ENCODE results near the gene PTPRN.

Gene PTPRN

GRCh38 chr2:219298759-219299371 lies 10.3 kb downstream of the PTPRN start:
- Histone ChIP-seq H3K9me3 (ENCODE audit: control insufficient read depth, insufficient read depth, low read length) (no peaks in the 10 kb centered on the region), H3K4me1 (ENCODE audit: control insufficient read depth, low read length) (peaks cover 19% of the 10 kb centered on the region), H3K27me3 (ENCODE audit: control insufficient read depth, low read length) (peaks cover 49% of the 10 kb centered on the region), H3F3A (ENCODE audit: control insufficient read depth, insufficient read depth) (peaks cover 2% of the 10 kb centered on the region; the same call in 1 of the 2 replicates), H3K36me3 (ENCODE audit: control insufficient read depth, low read length) (no peaks in the 10 kb centered on the region), H3K79me2 (ENCODE audit: control insufficient read depth, low read length) (no peaks in the 10 kb centered on the region), H3K4me3 (ENCODE audit: low read length) (no peak overlapping the region), H3K27ac (ENCODE audit: low read depth, low read length) (no peak overlapping the region), H4K20me1 (ENCODE audit: control insufficient read depth, insufficient read depth, low read depth, low read length) (no peaks in the 10 kb centered on the region), H3K9me2 (replicated peaks; ENCODE audit: control insufficient read depth, low read length) (no peaks in the 10 kb centered on the region), H3K4me2 (ENCODE audit: low read length) (peak overlapping the region; percentile 29; the same call in 1 of the 2 replicates)
- peak; percentile 90 for TF ChIP-seq CTCF (IDR thresholded peaks at IDR 0.05; ENCODE audit: low read depth, low read length, poor library complexity, severe bottlenecking)
- no peak for TF ChIP-seq EZH2phosphoT487 (IDR thresholded peaks at IDR 0.05; ENCODE audit: borderline replicate concordance, low read length)

- no peaks in the 10 kb centered on the region for H3K9me3 ChIP-seq (ENCODE audit: control insufficient read depth, insufficient read depth, low read length)
Measured at GRCh38 chr2:219297766-219298456, 11.3 kb downstream of the PTPRN start.

GRCh38 chr2:219296631-219297391 lies 12.4 kb downstream of the PTPRN start:
- TF ChIP-seq EZH2phosphoT487 (IDR thresholded peaks at IDR 0.05; ENCODE audit: borderline replicate concordance, low read length): no peak
- TF ChIP-seq CTCF (IDR thresholded peaks at IDR 0.05; ENCODE audit: low read depth, low read length, poor library complexity, severe bottlenecking): no peak
- H3K4me3 ChIP-seq (ENCODE audit: low read length): no peak overlapping the region

More at GRCh38 chr2:219297766-219298456, 11.3 kb downstream of the PTPRN start:
- peaks cover 22% of the 10 kb centered on the region for H3K4me1 ChIP-seq (ENCODE audit: control insufficient read depth, low read length)
- H3K27ac ChIP-seq (ENCODE audit: low read depth, low read length): no peak overlapping the region
- H3K79me2 ChIP-seq (ENCODE audit: control insufficient read depth, low read length): no peaks in the 10 kb centered on the region
- H3K9me2 ChIP-seq (replicated peaks; ENCODE audit: control insufficient read depth, low read length): no peaks in the 10 kb centered on the region
- TF ChIP-seq EZH2phosphoT487 (IDR thresholded peaks at IDR 0.05; ENCODE audit: borderline replicate concordance, low read length) (no peak), CTCF (IDR thresholded peaks at IDR 0.05; ENCODE audit: low read depth, low read length, poor library complexity, severe bottlenecking) (no peak)
- no peaks in the 10 kb centered on the region for H3K36me3 ChIP-seq (ENCODE audit: control insufficient read depth, low read length)
- H3K4me3 ChIP-seq (ENCODE audit: low read length): no peak overlapping the region
- H3F3A ChIP-seq (ENCODE audit: control insufficient read depth, insufficient read depth): peaks cover 2% of the 10 kb centered on the region; the same call in 1 of the 2 replicates
- H4K20me1 ChIP-seq (ENCODE audit: control insufficient read depth, insufficient read depth, low read depth, low read length): no peaks in the 10 kb centered on the region
- no peak overlapping the region for H3K4me2 ChIP-seq (ENCODE audit: low read length)
- peaks cover 39% of the 10 kb centered on the region for H3K27me3 ChIP-seq (ENCODE audit: control insufficient read depth, low read length)

More at GRCh38 chr2:219296631-219297391, 12.4 kb downstream of the PTPRN start:
- Histone ChIP-seq H3K36me3 (ENCODE audit: control insufficient read depth, low read length) (no peaks in the 10 kb centered on the region), H3K9me3 (ENCODE audit: control insufficient read depth, insufficient read depth, low read length) (no peaks in the 10 kb centered on the region), H3K27me3 (ENCODE audit: control insufficient read depth, low read length) (peaks cover 30% of the 10 kb centered on the region), H3K9me2 (replicated peaks; ENCODE audit: control insufficient read depth, low read length) (no peaks in the 10 kb centered on the region), H3K79me2 (ENCODE audit: control insufficient read depth, low read length) (no peaks in the 10 kb centered on the region), H3K27ac (ENCODE audit: low read depth, low read length) (no peak overlapping the region), H3K4me1 (ENCODE audit: control insufficient read depth, low read length) (peaks cover 22% of the 10 kb centered on the region), H4K20me1 (ENCODE audit: control insufficient read depth, insufficient read depth, low read depth, low read length) (no peaks in the 10 kb centered on the region), H3F3A (ENCODE audit: control insufficient read depth, insufficient read depth) (peaks cover 2% of the 10 kb centered on the region; the same call in 1 of the 2 replicates), H3K4me2 (ENCODE audit: low read length) (no peak overlapping the region)
